IMR-90 (cell line): ENCODE measurements around the gene ANKRD1.

Experiments used
- CEBPB ChIP-seq: IDR thresholded peaks from 2 replicates; pipeline ENCODE4 v1.6.1; 2012; ENCODE audit warnings: low read depth, low read length, improper control_type of control experiment
- CTCF ChIP-seq: conservative IDR thresholded peaks from 2 replicates; pipeline ENCODE4 v1.5.1; 2012; ENCODE audit warnings: mild to moderate bottlenecking, low read depth, low read length, improper control_type of control experiment
- FOS ChIP-seq: fragments of 150-350 bp; IDR thresholded peaks from 2 replicates; pipeline ENCODE4 v1.6.1; 2016; ENCODE audit warnings: low read depth, low read length
- MAZ ChIP-seq: IDR thresholded peaks from 2 replicates; pipeline ENCODE4 v1.6.1; 2012; ENCODE audit warnings: low read depth, mild to moderate bottlenecking, low read length, improper control_type of control experiment, moderate library complexity, borderline replicate concordance
- POLR2A ChIP-seq: IDR thresholded peaks from 2 replicates; pipeline ENCODE4 v1.6.1; 2012; ENCODE audit warnings: mild to moderate bottlenecking, low read depth, low read length
- RAD21 ChIP-seq: IDR thresholded peaks from 2 replicates; pipeline ENCODE4 v1.6.1; 2012; ENCODE audit warnings: low read length, improper control_type of control experiment
- RFX5 ChIP-seq: IDR thresholded peaks from 2 replicates; pipeline ENCODE4 v1.8.0; 2012; ENCODE audit warnings: low read depth, mild to moderate bottlenecking, low read length, moderate library complexity
- SMC3 ChIP-seq: fragments of 150-350 bp; IDR thresholded peaks from 2 replicates; pipeline ENCODE4 v1.6.1; 2016; ENCODE audit warnings: low read depth, mild to moderate bottlenecking, antibody characterized with exemption, low read length, moderate library complexity
- USF2 ChIP-seq: fragments of 150-350 bp; IDR thresholded peaks from 2 replicates; pipeline ENCODE4 v1.6.1; 2017; ENCODE audit warnings: mild to moderate bottlenecking, antibody characterized with exemption, low read length, low read depth
- TF ChIP-seq, protein P1 (sequence below): fragments of 150-350 bp; IDR thresholded peaks from 2 replicates; pipeline ENCODE4 v1.6.1; 2016; ENCODE audit warnings: low read depth, mild to moderate bottlenecking, low read length, moderate library complexity, borderline replicate concordance

DNA sequence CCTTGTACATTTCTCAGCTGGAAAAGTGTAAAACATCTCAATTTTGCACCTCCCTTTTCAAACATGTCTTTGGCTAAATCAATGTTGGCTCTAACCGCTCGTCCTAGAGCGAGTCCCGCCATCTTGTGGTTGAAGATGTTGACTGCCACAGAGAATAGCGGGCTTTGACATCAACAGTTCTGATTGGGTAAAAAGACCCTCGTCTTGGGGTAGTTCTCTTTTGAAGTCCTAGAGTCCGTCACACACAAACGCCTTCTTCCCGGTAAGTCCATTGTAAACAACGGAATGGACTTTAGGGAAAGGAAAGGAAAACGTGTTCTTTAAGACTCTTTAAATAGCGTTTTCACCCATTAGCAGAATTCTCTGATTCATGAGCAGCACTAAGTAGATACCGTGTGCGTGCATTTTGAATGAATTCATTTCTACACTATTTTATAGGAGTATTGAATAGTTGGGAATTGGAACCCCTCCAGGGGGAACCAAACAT is 49.6 kb downstream of the ANKRD1 start:
- peak; percentile 62 for TF ChIP-seq CTCF
- TF ChIP-seq SMC3 = peak; percentile 57
- TF ChIP-seq POLR2A = no peak
- TF ChIP-seq RFX5 = no peak
- peak; percentile 50 for TF ChIP-seq RAD21
- TF ChIP-seq USF2 = no peak
- TF ChIP-seq, protein P1, sequence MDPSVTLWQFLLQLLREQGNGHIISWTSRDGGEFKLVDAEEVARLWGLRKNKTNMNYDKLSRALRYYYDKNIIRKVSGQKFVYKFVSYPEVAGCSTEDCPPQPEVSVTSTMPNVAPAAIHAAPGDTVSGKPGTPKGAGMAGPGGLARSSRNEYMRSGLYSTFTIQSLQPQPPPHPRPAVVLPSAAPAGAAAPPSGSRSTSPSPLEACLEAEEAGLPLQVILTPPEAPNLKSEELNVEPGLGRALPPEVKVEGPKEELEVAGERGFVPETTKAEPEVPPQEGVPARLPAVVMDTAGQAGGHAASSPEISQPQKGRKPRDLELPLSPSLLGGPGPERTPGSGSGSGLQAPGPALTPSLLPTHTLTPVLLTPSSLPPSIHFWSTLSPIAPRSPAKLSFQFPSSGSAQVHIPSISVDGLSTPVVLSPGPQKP = no peak
- TF ChIP-seq MAZ = no peak
- TF ChIP-seq FOS = no peak
- TF ChIP-seq CEBPB = no peak
